Lung (tissue), 12 donors: ENCODE data around the gene PIH1D1. TPM values are rescaled to one million over a fixed set of nuclear protein-coding genes. Genes with fewer than 3 reads are reported as not detected.
"Not testable (repeated sequence)": the region's sequence is repeated elsewhere in the genome, so short reads cannot be mapped to it uniquely, and the experiment has no call there.

Source experiments
- ATAC-seq: fragments of 200-7000 bp; cut with Tn5 transposase; one replicate; pipeline ENCODE4 v1.9.1; 2020; ENCODE audit warnings: moderate number of reproducible peaks; ENCODE audit not compliant: insufficient read depth, low FRiP score
- DNase-seq, 3 donors: peaks; one replicate each; pipeline ENCODE4 v3.0.0-alpha.2; 2013 to 2017
- H3K27ac ChIP-seq, 2 donors: one replicate each; pipeline ENCODE4 v1.5.1; 2013; ENCODE audit warnings: mild to moderate bottlenecking in 2 of 2, moderate library complexity in 2 of 2, control low read depth in 1 of 2, inconsistent platforms in 1 of 2, low read depth in 1 of 2, low read length in 1 of 2
- H3K27me3 ChIP-seq, 3 donors: one replicate each; pipeline ENCODE4 v1.5.1; 2013; ENCODE audit warnings: low read length in 2 of 3; ENCODE audit not compliant: control insufficient read depth in 3 of 3, insufficient read depth in 3 of 3
- H3K36me3 ChIP-seq, 4 donors: one replicate each; pipeline ENCODE4 v1.5.1; 2013; ENCODE audit warnings: low read length in 4 of 4, mild to moderate bottlenecking in 1 of 4, moderate library complexity in 1 of 4; ENCODE audit not compliant: control insufficient read depth in 4 of 4, insufficient read depth in 4 of 4
- H3K4me1 ChIP-seq, 5 donors: one replicate each; pipeline ENCODE4 v1.5.1; 2013; ENCODE audit warnings: low read length in 5 of 5, mild to moderate bottlenecking in 2 of 5, moderate library complexity in 1 of 5; ENCODE audit not compliant: control insufficient read depth in 5 of 5, insufficient read depth in 5 of 5
- H3K4me3 ChIP-seq: one replicate; pipeline ENCODE4 v1.5.1; 2013; ENCODE audit warnings: mild to moderate bottlenecking, control low read depth, moderate library complexity
- H3K9ac ChIP-seq, 2 donors: one replicate each; pipeline ENCODE4 v1.5.1; 2013; ENCODE audit warnings: low read length in 2 of 2, control low read depth in 1 of 2; ENCODE audit not compliant: insufficient read depth in 1 of 2
- H3K9me3 ChIP-seq, 4 donors: one replicate each; pipeline ENCODE4 v1.5.1; 2013; ENCODE audit warnings: low read length in 3 of 4, mild to moderate bottlenecking in 1 of 4, moderate library complexity in 1 of 4; ENCODE audit not compliant: control insufficient read depth in 4 of 4, insufficient read depth in 3 of 4
- CTCF ChIP-seq: IDR thresholded peaks from 2 replicates; pipeline ENCODE4 v1.5.1; 2012; ENCODE audit warnings: mild to moderate bottlenecking; ENCODE audit errors: control extremely low read depth, extremely low read depth
- WGBS, 2 donors: extraction: QIAGEN DNeasy Blood & Tissue Kit; methylation state at CpG; one replicate each; pipeline ENCODE4 v1.1.7; 2013; 5-methylcytosine and 5-hydroxymethylcytosine counted together
- polyA plus RNA-seq, 2 donors: library from polyadenylated mRNA; stranded (reverse); fragments of 200-250 nt; gene quantifications; one replicate each; pipeline ENCODE4 v1.2.1, GENCODE V29; 2013
- total RNA-seq, 2 donors: library from RNA; depleted of rRNA in 1 of 2; stranded (reverse); fragments of >200 nt in 1 of 2; gene quantifications; one replicate each; pipeline ENCODE4 v1.2.1, GENCODE V29; 2014 to 2021
- donor health status: control.
- donor health status: control.
- donor health status: Bipolar disorder and iron deficiency.
- donor health status: healthy.
- donor health status: DM: yes; HTN: yes; CAD: no.

Gene PIH1D1
- total and polyA plus RNA-seq, 4 donors, result 63.7 to 66.6 (median 65.8) TPM

- TF ChIP-seq CTCF, result no peak
- WGBS, 2 donors, result 93 to 99% methylated on average over 6 of the region's 6 CpGs
- H3K9me3 ChIP-seq, result no peaks in the 10 kb centered on the region
- DNase-seq (no peak), ATAC-seq (no peak)
- no peak overlapping the region for H3K27ac ChIP-seq
- H3K36me3 ChIP-seq, result peaks cover 0 to 21% (median 9%) of the 10 kb centered on the region in 4 donors
- peaks cover 0 to 6% (median 3%) of the 10 kb centered on the region in 5 donors for H3K4me1 ChIP-seq
- no peak overlapping the region for H3K4me3 ChIP-seq
- no peaks in the 10 kb centered on the region for H3K27me3 ChIP-seq
- no peak overlapping the region for H3K9ac ChIP-seq
Observed at GRCh38 chr19:49448432-49448786, 3.2 kb downstream of the PIH1D1 start.

- no peak for TF ChIP-seq CTCF
- Histone ChIP-seq H3K27me3 (peaks cover 0 to under 1% (median 0%) of the 10 kb centered on the region in 3 donors), H3K4me1 (peaks cover 0 to 6% (median 3%) of the 10 kb centered on the region in 5 donors), H3K9me3 (no peaks in the 10 kb centered on the region), H3K27ac (no peak overlapping the region), H3K9ac (no peak overlapping the region), H3K36me3 (peaks cover 0 to 21% (median 9%) of the 10 kb centered on the region in 4 donors), H3K4me3 (no peak overlapping the region)
- WGBS, 2 donors, result 82 to 86% methylated on average over 32 of the region's 32 CpGs
- DNase-seq (no peak), ATAC-seq (no peak)
Observed at GRCh38 chr19:49447485-49448431, 3.9 kb downstream of the PIH1D1 start.

DNA sequence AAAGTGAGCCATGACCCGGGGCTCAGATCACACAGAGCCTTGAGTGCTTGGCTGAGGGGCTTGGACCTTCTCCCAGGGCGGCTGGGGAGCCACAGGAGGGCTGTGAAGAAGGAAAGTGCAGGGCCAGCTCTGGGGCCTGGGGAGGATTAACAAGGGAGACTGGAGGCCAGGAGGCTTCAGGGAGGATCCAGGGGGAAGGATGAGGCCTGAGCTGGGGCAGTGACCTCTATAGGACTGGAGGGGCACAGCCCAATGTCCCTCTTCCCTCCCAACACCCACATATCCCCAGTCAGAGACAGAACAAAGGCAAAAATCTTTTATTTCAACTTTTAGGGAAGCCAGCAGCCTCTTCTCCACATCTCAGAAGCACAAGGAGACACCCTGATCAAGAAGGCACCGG is 5.6 kb downstream of the PIH1D1 start:
- Histone ChIP-seq H3K4me3 (no peak overlapping the region), H3K27me3 (peaks cover 0 to 15% (median 10%) of the 10 kb centered on the region in 3 donors), H3K9me3 (no peaks in the 10 kb centered on the region), H3K9ac (no peak overlapping the region), H3K4me1 (peaks cover 0 to 6% (median 3%) of the 10 kb centered on the region in 5 donors), H3K36me3 (peaks cover 0 to 21% (median 9%) of the 10 kb centered on the region in 4 donors), H3K27ac (no peak overlapping the region)
- 72 to 97% methylated on average over 3 of the region's 3 CpGs for WGBS, 2 donors
- ATAC-seq (no peak), DNase-seq (no peak)
- TF ChIP-seq CTCF, result no peak

DNA sequence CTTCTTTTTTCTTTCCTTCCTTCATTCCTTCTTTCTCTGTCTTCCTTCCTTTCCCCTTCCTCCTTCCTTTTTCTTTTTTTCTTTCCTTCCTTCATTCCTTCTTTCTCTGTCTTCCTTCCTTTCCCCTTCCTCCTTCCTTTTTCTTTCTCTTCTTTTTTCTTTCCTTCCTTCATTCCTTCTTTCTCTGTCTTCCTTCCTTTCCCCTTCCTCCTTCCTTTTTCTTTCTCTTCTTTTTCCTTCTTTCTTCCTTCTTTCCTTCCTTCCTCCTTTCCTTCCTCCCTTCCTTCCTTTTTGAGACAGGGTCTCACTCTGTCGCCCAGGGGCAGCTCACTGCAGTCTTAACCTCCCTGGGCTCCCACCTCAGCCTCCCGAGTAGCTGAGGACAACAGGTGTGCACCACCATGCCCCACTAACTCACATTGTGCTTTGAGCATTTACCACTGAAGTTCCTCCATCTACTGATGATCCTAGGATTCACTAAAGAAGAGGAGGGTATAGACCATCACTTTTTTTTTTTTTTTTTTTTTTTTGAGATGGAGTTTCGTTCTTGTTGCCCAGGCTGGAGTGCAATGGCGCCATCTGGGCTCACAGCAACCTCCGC is 7.4 kb downstream of the PIH1D1 start:
- 58 to 71% methylated on average over 5 of the region's 5 CpGs for WGBS, 2 donors
- H3K4me3 ChIP-seq, ATAC-seq, DNase-seq, H3K27ac ChIP-seq, H3K4me1 ChIP-seq, H3K9me3 ChIP-seq, H3K9ac ChIP-seq: not testable (repeated sequence)
- Histone ChIP-seq H3K36me3 (peaks cover 0 to 20% (median 4%) of the 10 kb centered on the region in 4 donors), H3K27me3 (peaks cover 0 to 33% (median 28%) of the 10 kb centered on the region in 3 donors)
